Heart left ventricle (tissue), 16 donors: ENCODE measurements around the gene LSS. TPM values are rescaled to one million over a fixed set of nuclear protein-coding genes. Genes with fewer than 3 reads are reported as not detected.

Source experiments
- ATAC-seq, 4 donors: fragments of 200-7000 bp; cut with Tn5 transposase; one replicate each; pipeline ENCODE4 v1.9.1; 2020 to 2022; ENCODE audit warnings: moderate library complexity in 4 of 4, mild to moderate bottlenecking in 3 of 4, moderate number of reproducible peaks in 1 of 4
- DNase-seq, 5 donors: peaks; one replicate each; pipeline ENCODE4 v3.0.0-alpha.2; 2020
- H3K27ac ChIP-seq, 12 donors: fragments of 200-600 bp; sonication (generic) in 4 of 12; one replicate each; pipeline versions ENCODE4 v1.5.0 to v1.8.0; 2016 to 2022; ENCODE audit warnings: mild to moderate bottlenecking in 2 of 12
- H3K27me3 ChIP-seq, 9 donors: fragments of 200-600 bp; sonication (generic) in 2 of 9; one replicate each; pipeline versions ENCODE4 v1.5.1 to v1.8.0; 2016 to 2022; ENCODE audit warnings: mild to moderate bottlenecking in 3 of 9
- H3K36me3 ChIP-seq, 9 donors: fragments of 200-600 bp; sonication (generic) in 2 of 9; one replicate each; pipeline versions ENCODE4 v1.5.0 to v1.8.0; 2018 to 2022; ENCODE audit warnings: mild to moderate bottlenecking in 2 of 9
- H3K4me1 ChIP-seq, 12 donors: fragments of 200-600 bp; sonication (generic) in 4 of 12; one replicate each; pipeline versions ENCODE4 v1.5.0 to v1.8.0; 2016 to 2022; ENCODE audit warnings: mild to moderate bottlenecking in 3 of 12
- H3K4me3 ChIP-seq, 12 donors: fragments of 200-600 bp; sonication (generic) in 4 of 12; one replicate each; pipeline versions ENCODE4 v1.5.0 to v1.8.0; 2017 to 2022; ENCODE audit warnings: mild to moderate bottlenecking in 9 of 12, moderate library complexity in 4 of 12
- H3K9me3 ChIP-seq, 12 donors: fragments of 200-600 bp; sonication (generic) in 4 of 12; one replicate each; pipeline versions ENCODE4 v1.5.0 to v1.8.0; 2016 to 2022; ENCODE audit warnings: mild to moderate bottlenecking in 1 of 12
- POLR2A ChIP-seq, 2 donors: fragments of 450-650 bp; IDR thresholded peaks; one replicate each; pipeline ENCODE4 v1.6.1; 2017; ENCODE audit warnings: antibody characterized with exemption in 2 of 2, mild to moderate bottlenecking in 2 of 2, moderate library complexity in 2 of 2
- WGBS, 4 donors: extraction: QIAGEN DNeasy Blood & Tissue Kit in 2 of 4; methylation state at CpG; one replicate each; pipeline versions ENCODE4 v1.1.5 to v1.1.7; 2013 to 2018; 5-methylcytosine and 5-hydroxymethylcytosine counted together
- intact Hi-C, 10 donors: fragments of 100-400 bp; cut with DNase I; formaldehyde crosslinking; loops; one replicate each; pipeline versions ENCODE4 v1.11.1 to v1.14.2; 2022
- polyA plus RNA-seq, 2 donors: library from polyadenylated mRNA; stranded (reverse); fragments of 200-250 nt; gene quantifications; one replicate each; pipeline ENCODE4 v1.2.3, GENCODE V29; 2013
- total RNA-seq, 9 donors: library from RNA; depleted of rRNA in 2 of 9; stranded (reverse); fragments of >200 nt in 2 of 9; fragmentation: NEBNext Ultra II Directional in 3 of 9; extraction: Animal tissue kit (Norgen Biotek cat#: 25700) in 3 of 9; gene quantifications; one replicate each; pipeline versions ENCODE4 v1.1.0 to v1.2.4, GENCODE V29; 2016 to 2023
- TF ChIP-seq, protein P1 (sequence below), 12 donors: fragments of 200-600 bp; sonication (generic) in 4 of 12; IDR thresholded peaks; one replicate each; pipeline versions ENCODE4 v1.5.0 to v1.8.0; 2018 to 2022; ENCODE audit warnings: antibody characterized with exemption in 12 of 12, mild to moderate bottlenecking in 5 of 12
- donor health status: ischemic (EF 13 %, LVEDD 7.1; RV severe dilation, severe dysfunction).
- donor health status: healthy with polysubstance abuse.
- donor health status: DM: no; HTN: yes; CAD: no.
- donor health status: DM: no; HTN: no; CAD: no.
- donor health status: ischemic (EF 25% LVEDD 6.9; RV normal size, moderate dysfunction).
- donor health status: ischemic (EF 25% LVEDD 5.7; RV mildly dilated, moderate dysfunction).
- donor health status: healthy.
- donor health status: DM: yes; HTN: yes; CAD: no.
- donor health status: ischemic (EF 35%, LVEDD 5.7; RV mildly dilated, moderate dysfunction).
- donor health status: nonischemic (EF 11% LVEDD 7.7; RV severe dilation, severe dysfunction).
- donor health status: DM: yes; HTN: yes; CAD: no.
- donor health status: PGD.
- donor health status: ischemic (EF 29% LVEDD 5.4; RV normal size, mild dysfunction).
- donor health status: nonischemic (EF 23%, LVEDD 6.1; RV moderate dilation, normal function).

The LSS gene
- total and polyA plus RNA-seq, 11 donors: 25.1 to 65.5 (median 40.7) TPM

- intact Hi-C loops: loop anchor here in 1 of 10 donors (5.0 kb wide), 1 partner anchor 141 kb away; the partner anchor contains the start of genes C21orf58 and PCNT
- H3K4me3 ChIP-seq: no peak overlapping the region
- peaks cover 0 to 18% (median 0%) of the 10 kb centered on the region in 12 donors for H3K4me1 ChIP-seq
- no peaks in the 10 kb centered on the region for H3K27me3 ChIP-seq
- DNase-seq (no peak), ATAC-seq (no peak)
- peaks cover 0 to 4% (median 0%) of the 10 kb centered on the region in 9 donors for H3K36me3 ChIP-seq
- WGBS, 4 donors: 86 to 91% (median 89%) methylated on average over 15 to 19 of the region's 19 CpGs
- TF ChIP-seq, protein P1, sequence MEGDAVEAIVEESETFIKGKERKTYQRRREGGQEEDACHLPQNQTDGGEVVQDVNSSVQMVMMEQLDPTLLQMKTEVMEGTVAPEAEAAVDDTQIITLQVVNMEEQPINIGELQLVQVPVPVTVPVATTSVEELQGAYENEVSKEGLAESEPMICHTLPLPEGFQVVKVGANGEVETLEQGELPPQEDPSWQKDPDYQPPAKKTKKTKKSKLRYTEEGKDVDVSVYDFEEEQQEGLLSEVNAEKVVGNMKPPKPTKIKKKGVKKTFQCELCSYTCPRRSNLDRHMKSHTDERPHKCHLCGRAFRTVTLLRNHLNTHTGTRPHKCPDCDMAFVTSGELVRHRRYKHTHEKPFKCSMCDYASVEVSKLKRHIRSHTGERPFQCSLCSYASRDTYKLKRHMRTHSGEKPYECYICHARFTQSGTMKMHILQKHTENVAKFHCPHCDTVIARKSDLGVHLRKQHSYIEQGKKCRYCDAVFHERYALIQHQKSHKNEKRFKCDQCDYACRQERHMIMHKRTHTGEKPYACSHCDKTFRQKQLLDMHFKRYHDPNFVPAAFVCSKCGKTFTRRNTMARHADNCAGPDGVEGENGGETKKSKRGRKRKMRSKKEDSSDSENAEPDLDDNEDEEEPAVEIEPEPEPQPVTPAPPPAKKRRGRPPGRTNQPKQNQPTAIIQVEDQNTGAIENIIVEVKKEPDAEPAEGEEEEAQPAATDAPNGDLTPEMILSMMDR (IDR thresholded peaks at IDR 0.05): no peak
- no peak for TF ChIP-seq POLR2A (IDR thresholded peaks at IDR 0.05)
- H3K9me3 ChIP-seq: peaks cover 0 to 13% (median 0%) of the 10 kb centered on the region in 12 donors
- no peak overlapping the region for H3K27ac ChIP-seq
Measured at GRCh38 chr21:46181436-46181835, 47.1 kb downstream of the LSS start.

DNA sequence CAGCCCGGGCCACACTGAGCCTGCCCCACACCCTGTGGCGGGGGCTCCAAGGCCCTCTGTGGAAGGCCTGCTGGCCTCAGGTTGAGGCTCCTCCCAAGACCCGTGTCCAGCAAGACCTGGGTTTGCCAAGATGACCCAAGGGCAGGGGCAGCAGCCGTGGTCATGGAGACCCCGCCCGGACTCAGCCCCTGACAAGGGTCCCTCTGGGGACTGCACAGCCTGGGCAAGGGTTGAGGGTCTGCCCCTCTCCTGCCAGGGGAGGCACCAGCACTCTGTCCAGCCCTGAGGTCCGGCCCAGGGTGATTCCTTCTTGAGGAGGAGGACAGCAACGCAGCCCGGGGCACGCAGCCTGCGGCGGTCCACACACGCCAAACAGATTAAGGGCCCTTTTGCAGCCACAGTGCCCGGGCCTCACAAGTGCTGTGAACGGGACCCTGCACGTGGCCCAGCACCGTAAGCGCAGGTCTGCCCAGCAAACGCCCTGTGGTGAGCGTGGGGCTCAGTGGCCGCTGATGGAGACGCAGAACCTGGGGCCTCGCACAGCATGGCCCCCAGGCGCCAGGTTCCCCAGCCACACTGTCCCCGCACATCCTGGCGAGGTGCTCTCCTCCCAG lies 47.7 kb downstream of the LSS start:
- no peak for TF ChIP-seq POLR2A (IDR thresholded peaks at IDR 0.05)
- peaks cover 0 to 18% (median 0%) of the 10 kb centered on the region in 12 donors for H3K4me1 ChIP-seq
- WGBS, 4 donors: 84 to 91% (median 89%) methylated on average over 9 to 26 of the region's 26 CpGs
- intact Hi-C loops: loop anchor here in 1 of 10 donors (5.0 kb wide), 1 partner anchor 141 kb away; the partner anchor contains the start of genes C21orf58 and PCNT
- no peaks in the 10 kb centered on the region for H3K27me3 ChIP-seq
- ATAC-seq: no peak
- H3K36me3 ChIP-seq: peaks cover 0 to 4% (median 0%) of the 10 kb centered on the region in 9 donors
- no peak overlapping the region for H3K27ac ChIP-seq
- peaks cover 0 to 14% (median 0%) of the 10 kb centered on the region in 12 donors for H3K9me3 ChIP-seq
- DNase-seq: no peak
- H3K4me3 ChIP-seq: no peak overlapping the region

DNA sequence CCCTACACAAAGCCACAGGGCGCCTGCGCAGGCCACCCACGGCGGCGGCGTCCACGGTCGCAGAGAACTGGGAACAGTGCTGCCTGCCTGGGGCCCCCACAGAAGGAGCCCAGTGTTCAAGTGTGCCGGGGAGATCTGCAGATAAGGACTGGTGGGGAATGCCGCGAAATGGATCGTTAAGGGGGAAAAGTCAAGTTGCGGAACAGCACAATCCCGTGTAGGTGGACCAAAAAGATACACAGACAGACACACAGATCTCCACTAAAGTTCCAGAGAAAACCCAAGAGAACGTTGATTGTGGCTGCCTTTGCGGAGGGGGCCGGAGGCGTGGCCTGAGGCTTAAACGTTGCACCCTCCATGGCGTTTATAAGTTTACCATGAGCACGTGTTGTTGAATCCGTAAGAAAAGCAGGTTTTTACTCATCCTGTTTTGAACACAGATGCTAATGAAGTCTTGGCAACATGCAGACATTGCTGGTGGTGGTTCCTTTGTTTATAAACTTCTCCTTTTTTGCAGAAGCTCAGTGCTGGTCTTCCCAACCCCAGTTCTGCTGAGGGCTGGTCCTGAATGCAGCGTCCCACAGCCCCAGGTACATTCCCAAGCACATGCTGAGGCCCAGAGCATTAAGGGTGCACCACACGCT lies 48.4 kb downstream of the LSS start:
- H3K9me3 ChIP-seq: peaks cover 0 to 14% (median 0%) of the 10 kb centered on the region in 12 donors
- H3K4me1 ChIP-seq: peaks cover 0 to 18% (median 0%) of the 10 kb centered on the region in 12 donors
- peaks cover 0 to 4% (median 0%) of the 10 kb centered on the region in 9 donors for H3K36me3 ChIP-seq
- intact Hi-C loops: loop anchor here in 1 of 10 donors (5.0 kb wide), 1 partner anchor 142 kb away; the partner anchor contains the start of genes C21orf58 and PCNT
- ATAC-seq (no peak), DNase-seq (no peak)
- no peaks in the 10 kb centered on the region for H3K27me3 ChIP-seq
- TF ChIP-seq, protein P1 (IDR thresholded peaks at IDR 0.05): no peak
- TF ChIP-seq POLR2A (IDR thresholded peaks at IDR 0.05): no peak
- H3K4me3 ChIP-seq: no peak overlapping the region
- H3K27ac ChIP-seq: no peak overlapping the region
- WGBS, 4 donors: 83 to 88% (median 84%) methylated on average over 24 of the region's 24 CpGs

DNA sequence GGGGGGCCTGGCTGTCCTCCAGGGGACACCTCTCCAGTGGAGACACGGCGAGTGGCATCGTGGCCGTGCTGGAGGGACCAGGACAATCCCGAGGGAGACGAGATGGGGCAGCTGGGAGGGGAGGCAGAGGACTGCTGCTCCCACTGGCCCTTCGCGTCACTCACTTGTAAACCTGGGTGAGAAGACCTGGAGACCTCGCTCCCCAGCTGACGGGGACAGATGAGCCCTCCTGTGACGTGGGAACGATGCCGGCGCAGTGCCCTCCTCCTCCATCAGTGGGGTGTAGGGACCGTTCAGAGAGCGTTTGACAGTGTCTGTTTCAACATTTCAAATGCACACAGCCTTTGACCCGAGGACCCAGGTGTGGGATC lies 48.9 kb downstream of the LSS start:
- TF ChIP-seq POLR2A (IDR thresholded peaks at IDR 0.05): no peak
- TF ChIP-seq, protein P1 (IDR thresholded peaks at IDR 0.05): no peak
- peaks cover 0 to 18% (median 0%) of the 10 kb centered on the region in 12 donors for H3K4me1 ChIP-seq
- H3K36me3 ChIP-seq: peaks cover 0 to 4% (median 0%) of the 10 kb centered on the region in 9 donors
- ATAC-seq: no peak
- H3K4me3 ChIP-seq: no peak overlapping the region
- peak in 1 of 5 donors; percentile 58 for DNase-seq
- no peaks in the 10 kb centered on the region for H3K27me3 ChIP-seq
- 87 to 92% (median 90%) methylated on average over 17 of the region's 17 CpGs for WGBS, 4 donors
- no peak overlapping the region for H3K27ac ChIP-seq
- peaks cover 0 to 17% (median 0%) of the 10 kb centered on the region in 12 donors for H3K9me3 ChIP-seq
- intact Hi-C loops: loop anchor here in 1 of 10 donors (5.0 kb wide), 1 partner anchor 143 kb away; the partner anchor contains the start of genes C21orf58 and PCNT
